Measurements from ENCODE around the gene ATG2B. TPM values are rescaled to one million over a fixed set of nuclear protein-coding genes. Genes with fewer than 3 reads are reported as not detected.

ATG2B gene
- total RNA-seq, 3 donors from 2014 or later (not counting 1 experiment from before 2014, with no cell fraction given): 34.8 to 45.6 (median 35.8) TPM

- no peaks in the 10 kb centered on the region for H3K36me3 Mint-ChIP-seq
- DNase-seq (no peak), ATAC-seq (no peak)
- intact Hi-C loops (cut with micrococcal nuclease): no loop called here
- no peak for TF ChIP-seq CTCF (IDR thresholded peaks at IDR 0.05)
- H3K27me3 ChIP-seq (ENCODE audit: control insufficient read depth, insufficient read depth, low read length): no peaks in the 10 kb centered on the region
- no peaks in the 10 kb centered on the region for H3K4me1 ChIP-seq (ENCODE audit: control insufficient read depth, insufficient read depth, low read length)
- no peak overlapping the region for H3K4me3 Mint-ChIP-seq
- peaks cover 0 to 3% of the 10 kb centered on the region in 2 donors for H3K27me3 Mint-ChIP-seq (ENCODE audit: low read depth in 2 of 2)
- H3K4me3 ChIP-seq (ENCODE audit: low read length): no peak overlapping the region
- H3K36me3 ChIP-seq (ENCODE audit: control insufficient read depth, insufficient read depth, low read length): no peaks in the 10 kb centered on the region
- H3K4me1 Mint-ChIP-seq: no peaks in the 10 kb centered on the region
- no peak overlapping the region for H3K27ac Mint-ChIP-seq
- no peak overlapping the region for H3K27ac ChIP-seq (ENCODE audit: low read length)
- H3K9me3 ChIP-seq (ENCODE audit: control insufficient read depth, insufficient read depth, low read length): no peaks in the 10 kb centered on the region
- H3K9me3 Mint-ChIP-seq: no peaks in the 10 kb centered on the region
- 93% methylated on average over 2 of the region's 2 CpGs for WGBS (ENCODE audit: insufficient coverage)
These were observed 125.5 kb downstream of the ATG2B start for GRCh38 chr14:96237641-96238040.

GRCh38 chr14:96235426-96235825 lies 127.7 kb downstream of the ATG2B start:
- WGBS (ENCODE audit: insufficient coverage): 66% methylated on average over 3 of the region's 4 CpGs
- H3K4me1 Mint-ChIP-seq: no peaks in the 10 kb centered on the region
- Histone ChIP-seq H3K36me3 (ENCODE audit: control insufficient read depth, insufficient read depth, low read length) (no peaks in the 10 kb centered on the region), H3K4me1 (ENCODE audit: control insufficient read depth, insufficient read depth, low read length) (no peaks in the 10 kb centered on the region), H3K27me3 (ENCODE audit: control insufficient read depth, insufficient read depth, low read length) (no peaks in the 10 kb centered on the region), H3K27ac (ENCODE audit: low read length) (no peak overlapping the region), H3K4me3 (ENCODE audit: low read length) (no peak overlapping the region), H3K9me3 (ENCODE audit: control insufficient read depth, insufficient read depth, low read length) (no peaks in the 10 kb centered on the region)
- no peak overlapping the region for H3K27ac Mint-ChIP-seq
- DNase-seq (no peak), ATAC-seq (no peak)
- TF ChIP-seq CTCF (IDR thresholded peaks at IDR 0.05): no peak
- intact Hi-C loops (cut with micrococcal nuclease): no loop called here
- H3K4me3 Mint-ChIP-seq: no peak overlapping the region
- H3K27me3 Mint-ChIP-seq (ENCODE audit: low read depth in 2 of 2): no peaks in the 10 kb centered on the region
- no peaks in the 10 kb centered on the region for H3K36me3 Mint-ChIP-seq
- H3K9me3 Mint-ChIP-seq: no peaks in the 10 kb centered on the region

- Histone ChIP-seq H3K9me3 (ENCODE audit: control insufficient read depth, insufficient read depth, low read length) (no peaks in the 10 kb centered on the region), H3K27ac (ENCODE audit: low read length) (no peak overlapping the region), H3K4me3 (ENCODE audit: low read length) (no peak overlapping the region), H3K36me3 (ENCODE audit: control insufficient read depth, insufficient read depth, low read length) (no peaks in the 10 kb centered on the region), H3K27me3 (ENCODE audit: control insufficient read depth, insufficient read depth, low read length) (no peaks in the 10 kb centered on the region), H3K4me1 (ENCODE audit: control insufficient read depth, insufficient read depth, low read length) (no peaks in the 10 kb centered on the region)
- Mint-ChIP-seq H3K27ac (no peak overlapping the region), H3K36me3 (no peaks in the 10 kb centered on the region), H3K4me3 (no peak overlapping the region), H3K27me3 (ENCODE audit: low read depth in 2 of 2) (no peaks in the 10 kb centered on the region), H3K4me1 (no peaks in the 10 kb centered on the region), H3K9me3 (no peaks in the 10 kb centered on the region)
- no peak for ATAC-seq
- 76% methylated on average over 3 of the region's 3 CpGs for whole genome bisulfite sequencing (ENCODE audit: insufficient coverage)
- no peak for TF ChIP-seq CTCF (IDR thresholded peaks at IDR 0.05)
- intact Hi-C loops (cut with micrococcal nuclease): no loop called here
- DNase-seq: no peak
These were observed 129.5 kb downstream of the ATG2B start for GRCh38 chr14:96233661-96234060.

GRCh38 chr14:96232506-96232905 lies 130.6 kb downstream of the ATG2B start:
- no peak for TF ChIP-seq CTCF (IDR thresholded peaks at IDR 0.05)
- Histone ChIP-seq H3K36me3 (ENCODE audit: control insufficient read depth, insufficient read depth, low read length) (no peaks in the 10 kb centered on the region), H3K9me3 (ENCODE audit: control insufficient read depth, insufficient read depth, low read length) (no peaks in the 10 kb centered on the region), H3K4me3 (ENCODE audit: low read length) (no peak overlapping the region), H3K4me1 (ENCODE audit: control insufficient read depth, insufficient read depth, low read length) (no peaks in the 10 kb centered on the region), H3K27me3 (ENCODE audit: control insufficient read depth, insufficient read depth, low read length) (no peaks in the 10 kb centered on the region), H3K27ac (ENCODE audit: low read length) (no peak overlapping the region)
- Mint-ChIP-seq H3K27ac (no peak overlapping the region), H3K36me3 (no peaks in the 10 kb centered on the region), H3K4me1 (no peaks in the 10 kb centered on the region), H3K27me3 (ENCODE audit: low read depth in 2 of 2) (no peaks in the 10 kb centered on the region), H3K9me3 (no peaks in the 10 kb centered on the region), H3K4me3 (no peak overlapping the region)
- no peak for DNase-seq
- intact Hi-C loops (cut with micrococcal nuclease): no loop called here
- 84% methylated on average over 11 of the region's 11 CpGs for WGBS (ENCODE audit: insufficient coverage)
- no peak for ATAC-seq

Measured in natural killer cell (primary cell).